IPS-18c (cell line): Measurements from ENCODE around the gene SEC14L3.

Source experiments
- H3K4me3 ChIP-seq: 2 replicates; pipeline ENCODE4 v1.7.0; 2013; ENCODE audit warnings: low read depth, mild to moderate bottlenecking, low read length, moderate library complexity; ENCODE audit not compliant: insufficient read depth
- H3K9me3 ChIP-seq: one replicate; pipeline ENCODE4 v1.6.1; 2013; ENCODE audit warnings: mild to moderate bottlenecking, low read length, moderate library complexity; ENCODE audit not compliant: control insufficient read depth, insufficient read depth

SEC14L3 gene

DNA sequence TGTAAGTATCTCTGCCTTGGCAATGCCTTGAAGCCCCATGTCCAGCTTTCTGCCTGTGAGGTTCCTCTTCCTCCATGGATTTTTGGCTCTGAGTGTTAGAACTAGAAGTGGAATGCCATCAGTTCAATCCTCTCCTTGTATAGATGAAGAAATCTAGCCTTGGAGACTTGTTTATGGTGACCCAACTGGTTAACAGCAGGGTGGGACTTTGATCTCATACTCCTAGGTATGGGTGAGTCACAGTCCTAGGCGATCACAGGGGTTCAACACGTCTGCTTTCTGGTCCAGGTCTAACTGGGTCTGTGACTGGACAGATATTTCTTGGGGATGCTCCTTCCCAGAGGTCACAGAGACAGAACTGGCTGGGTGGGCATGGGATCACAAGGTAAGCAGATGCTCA is 55.4 kb downstream of the SEC14L3 start:
- no peak overlapping the region for H3K4me3 ChIP-seq

DNA sequence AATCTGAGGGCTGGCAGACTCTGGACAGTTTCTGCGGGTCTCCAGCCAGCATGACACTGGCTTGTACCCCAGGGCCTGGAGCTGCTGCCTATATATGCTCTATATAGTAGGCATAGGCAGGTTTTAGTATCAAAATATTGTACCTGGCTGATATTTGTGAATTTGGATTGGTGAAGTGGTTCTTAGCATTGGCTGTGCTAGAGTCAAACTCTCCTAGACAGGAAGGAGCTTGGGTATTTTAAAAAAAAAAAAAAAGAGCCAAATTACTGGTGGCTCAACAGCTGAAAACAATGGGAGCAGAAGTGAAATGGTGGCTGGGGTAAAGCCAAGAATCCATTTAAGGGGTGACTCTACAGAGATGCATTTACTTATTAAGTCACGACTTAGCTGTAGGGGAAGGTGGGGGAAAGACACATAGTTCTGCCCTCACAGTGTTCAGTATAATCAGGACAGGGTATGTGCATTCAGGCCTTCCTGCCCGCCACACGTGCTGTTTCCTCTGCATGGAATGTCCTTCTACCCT is 57.2 kb downstream of the SEC14L3 start:
- H3K9me3 ChIP-seq: no peaks in the 10 kb centered on the region

More for the DNA sequence above, 55.4 kb downstream of the SEC14L3 start:
- H3K9me3 ChIP-seq: no peaks in the 10 kb centered on the region

DNA sequence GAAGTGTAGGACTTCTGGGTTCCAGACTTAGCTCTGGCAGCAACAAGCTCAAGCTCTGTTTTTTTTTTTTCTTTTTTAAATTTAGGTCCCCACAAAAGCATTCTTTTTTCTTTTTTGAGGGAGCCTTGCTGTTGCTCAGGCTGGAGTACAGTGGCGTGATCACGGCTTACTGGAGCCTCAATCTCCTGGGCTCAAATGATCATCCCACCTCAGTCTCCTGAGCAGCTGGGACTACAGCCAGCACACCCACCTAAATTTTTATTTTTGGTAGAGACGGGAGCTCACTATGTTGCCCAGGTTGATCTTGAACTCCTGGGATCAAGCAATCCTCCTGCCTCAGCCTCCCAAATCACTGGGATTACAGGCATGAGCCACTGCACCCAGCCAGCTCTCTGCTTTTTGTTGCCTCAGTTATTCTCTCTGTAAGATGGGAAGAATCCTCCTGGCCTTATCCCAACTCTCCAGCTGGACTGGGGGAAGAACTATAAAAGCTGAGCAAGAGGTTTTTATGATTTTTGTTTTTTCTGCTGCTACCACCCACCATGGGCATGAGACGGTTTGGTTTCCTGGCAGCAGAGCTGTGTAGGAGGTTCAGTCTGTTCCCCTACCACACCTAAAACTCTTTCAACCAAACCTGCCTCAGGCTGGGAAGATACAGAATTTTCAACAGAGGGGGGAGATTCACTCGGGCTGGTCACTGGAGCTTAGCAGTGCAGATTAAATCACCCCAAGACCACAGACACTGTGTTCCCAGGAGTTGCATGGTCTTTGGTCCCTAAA is 57.9 kb downstream of the SEC14L3 start:
- H3K4me3 ChIP-seq: no peak overlapping the region
- no peaks in the 10 kb centered on the region for H3K9me3 ChIP-seq

More for the DNA sequence above, 57.2 kb downstream of the SEC14L3 start:
- H3K4me3 ChIP-seq: no peak overlapping the region

DNA sequence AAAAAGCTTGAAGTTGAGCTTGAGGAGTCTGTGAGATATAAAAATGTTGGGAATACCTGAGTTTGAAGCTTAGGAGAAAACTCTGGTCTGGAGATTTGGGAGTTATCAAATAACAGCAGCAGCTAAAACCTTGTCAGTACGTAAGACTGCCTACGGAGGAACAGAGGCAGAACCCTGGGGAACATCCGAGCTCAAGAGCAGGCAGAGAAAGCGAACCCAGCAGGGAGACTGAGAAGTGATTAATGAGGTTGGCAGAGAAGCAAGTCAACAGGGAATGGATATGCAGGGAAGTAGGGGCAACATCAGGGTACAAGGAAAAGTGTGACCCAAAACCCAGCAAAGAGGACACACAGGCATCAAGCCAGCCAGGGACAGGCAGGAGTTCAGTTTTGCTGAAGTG is 58.8 kb downstream of the SEC14L3 start:
- Histone ChIP-seq H3K4me3 (no peak overlapping the region), H3K9me3 (no peaks in the 10 kb centered on the region)

DNA sequence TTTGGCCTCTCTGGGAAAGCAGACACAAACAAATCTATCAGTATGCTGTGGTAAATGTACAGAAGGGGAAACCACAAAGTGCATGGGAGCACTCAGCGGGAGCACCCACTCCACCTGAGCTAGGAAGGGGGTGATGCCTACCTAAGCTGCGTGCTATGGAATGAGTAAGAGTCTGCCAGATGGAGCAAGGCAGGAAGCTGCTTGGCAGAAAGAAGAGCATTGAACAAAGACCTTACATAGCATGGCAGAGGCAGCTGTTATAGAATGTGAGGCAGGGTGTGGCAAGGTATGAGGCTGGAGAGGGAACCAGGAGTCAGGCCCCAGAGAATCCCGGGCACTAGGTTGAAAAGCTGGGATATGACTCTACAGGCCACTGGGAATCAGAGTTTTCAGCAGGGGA is 60.0 kb downstream of the SEC14L3 start:
- Histone ChIP-seq H3K4me3 (no peak overlapping the region), H3K9me3 (no peaks in the 10 kb centered on the region)
